CD4-positive, alpha-beta T cell treated with Interferon alpha-2 for 1 hour (primary cell): ENCODE data around the gene CCL21.

Source experiments
- DNase-seq, 2 donors: peaks; one replicate each; pipeline ENCODE4 v3.0.0-alpha.2; 2020 to 2022

The CCL21 gene

DNA sequence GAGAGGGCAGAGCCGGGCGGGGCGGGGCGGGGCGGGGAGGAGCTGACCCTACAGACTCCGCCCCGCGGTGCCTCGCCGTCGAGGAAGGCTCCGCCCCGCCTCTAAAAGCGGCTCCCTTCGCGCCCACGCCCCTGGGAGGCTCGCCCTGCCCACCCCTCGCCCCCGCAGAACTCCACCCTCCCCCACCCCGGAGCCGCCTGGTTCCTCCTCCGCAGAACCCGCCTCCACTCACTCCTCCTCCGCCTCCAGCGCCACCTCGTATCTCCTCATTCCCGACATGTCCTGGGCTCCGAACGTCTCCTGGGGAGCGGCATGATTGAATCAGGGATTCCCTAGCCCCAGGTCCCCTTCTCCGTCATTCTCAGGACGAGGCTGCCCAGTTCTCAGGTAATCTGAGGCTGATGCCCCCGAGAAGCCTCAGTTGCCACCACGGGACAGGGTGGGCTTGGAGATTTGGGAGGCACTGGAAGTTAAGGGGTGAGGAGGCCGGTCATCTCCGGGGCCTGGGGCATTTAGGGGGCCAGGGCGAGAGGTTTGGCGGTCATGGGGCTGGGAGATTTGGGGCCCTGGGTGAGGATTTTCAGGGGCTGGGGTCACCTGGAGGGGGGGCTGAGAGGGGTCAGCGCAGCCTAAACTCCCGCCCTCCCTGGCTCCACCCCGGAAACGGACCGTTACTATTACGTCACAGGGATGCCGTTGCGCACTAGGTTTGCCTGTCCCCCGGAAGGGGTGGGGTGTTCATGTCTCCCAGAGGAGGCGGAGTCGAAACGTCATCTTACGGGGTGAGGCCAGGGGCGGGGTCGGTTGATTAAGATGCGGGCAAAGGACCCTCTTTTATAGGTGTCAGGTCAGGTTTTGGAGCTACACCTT is 44.3 kb downstream of the CCL21 start:
- peak; percentile 93 to 94 for DNase-seq

- DNase-seq: no peak
Observed at GRCh38 chr9:34665067-34665380, 44.9 kb downstream of the CCL21 start.

GRCh38 chr9:34664281-34665066 is 45.5 kb downstream of the CCL21 start:
- DNase-seq: peak; percentile 75 to 85

DNA sequence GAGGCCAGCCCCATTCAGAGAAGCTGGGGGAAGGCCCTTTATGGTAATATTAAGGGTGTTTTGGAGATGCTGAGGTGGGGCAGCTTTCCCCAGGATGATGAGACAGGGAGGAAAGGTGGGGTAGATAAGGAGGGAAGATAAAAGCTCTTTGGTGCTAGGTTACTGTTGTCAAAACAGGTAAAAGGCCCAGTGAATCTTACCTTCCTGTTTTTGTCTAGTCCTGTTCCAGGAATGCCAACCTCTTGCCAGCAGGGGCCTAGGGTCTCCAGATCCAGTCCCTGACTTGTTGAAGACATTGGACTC is 46.7 kb downstream of the CCL21 start:
- peak; percentile 53 to 83 for DNase-seq

- DNase-seq: no peak
Observed at GRCh38 chr9:34662526-34663302, 47.2 kb downstream of the CCL21 start, which contains the start of gene CCL27. TSS of gene CCL27 (minus strand) at chr9:34662657. CDS start at chr9:34662633, 24 bp downstream.

- no peak for DNase-seq
Observed at GRCh38 chr9:34659592-34660253, 50.2 kb downstream of the CCL21 start.
